ENCODE results near the gene UBE2I. TPM values are rescaled to one million over a fixed set of nuclear protein-coding genes. Genes with fewer than 3 reads are reported as not detected.

Gene UBE2I
- total RNA-seq, 1 donor, result 49.2 TPM

DNA sequence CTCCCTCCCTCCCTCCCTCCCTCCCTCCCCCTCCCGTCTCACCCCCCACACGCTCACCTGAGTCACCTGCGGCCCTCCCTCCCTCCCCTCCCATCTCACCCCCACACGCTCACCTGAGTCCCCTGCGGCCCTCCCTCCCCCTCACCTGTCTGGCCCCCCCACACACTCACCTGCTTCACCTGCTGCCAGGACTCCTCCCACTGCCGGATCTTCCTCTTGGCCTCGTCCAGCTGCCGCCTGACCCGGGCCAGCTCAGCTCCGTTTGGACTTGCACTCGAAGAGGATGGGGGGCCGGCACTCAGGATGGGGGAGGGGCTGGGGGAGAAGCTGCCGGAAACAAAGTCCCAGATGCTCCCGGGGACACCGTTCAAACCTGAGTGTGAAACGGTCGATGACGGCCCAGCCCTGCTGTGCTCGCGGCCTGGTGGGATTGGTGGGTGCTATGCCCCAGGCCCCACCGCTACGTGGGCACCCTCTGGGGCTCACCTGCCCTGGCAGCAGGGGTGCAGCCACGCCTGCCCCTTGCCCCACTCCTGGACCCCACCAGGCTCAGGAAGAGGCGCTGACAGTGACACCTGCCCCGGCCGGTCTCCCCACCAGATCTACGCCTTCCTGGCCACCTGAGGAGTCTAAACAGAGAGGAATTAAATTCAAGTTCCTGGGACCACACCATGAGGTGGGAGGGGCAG is 58.2 kb downstream of the UBE2I start:
- TF ChIP-seq, protein P1, sequence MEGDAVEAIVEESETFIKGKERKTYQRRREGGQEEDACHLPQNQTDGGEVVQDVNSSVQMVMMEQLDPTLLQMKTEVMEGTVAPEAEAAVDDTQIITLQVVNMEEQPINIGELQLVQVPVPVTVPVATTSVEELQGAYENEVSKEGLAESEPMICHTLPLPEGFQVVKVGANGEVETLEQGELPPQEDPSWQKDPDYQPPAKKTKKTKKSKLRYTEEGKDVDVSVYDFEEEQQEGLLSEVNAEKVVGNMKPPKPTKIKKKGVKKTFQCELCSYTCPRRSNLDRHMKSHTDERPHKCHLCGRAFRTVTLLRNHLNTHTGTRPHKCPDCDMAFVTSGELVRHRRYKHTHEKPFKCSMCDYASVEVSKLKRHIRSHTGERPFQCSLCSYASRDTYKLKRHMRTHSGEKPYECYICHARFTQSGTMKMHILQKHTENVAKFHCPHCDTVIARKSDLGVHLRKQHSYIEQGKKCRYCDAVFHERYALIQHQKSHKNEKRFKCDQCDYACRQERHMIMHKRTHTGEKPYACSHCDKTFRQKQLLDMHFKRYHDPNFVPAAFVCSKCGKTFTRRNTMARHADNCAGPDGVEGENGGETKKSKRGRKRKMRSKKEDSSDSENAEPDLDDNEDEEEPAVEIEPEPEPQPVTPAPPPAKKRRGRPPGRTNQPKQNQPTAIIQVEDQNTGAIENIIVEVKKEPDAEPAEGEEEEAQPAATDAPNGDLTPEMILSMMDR (IDR thresholded peaks at IDR 0.05; ENCODE audit: extremely low read depth, low read depth, low read length), result no peak
- DNase-seq (ENCODE audit: insufficient read length, low spot score, missing footprints), result no peak
- peaks cover 33% of the 10 kb centered on the region for H3K36me3 ChIP-seq (ENCODE audit: insufficient read depth, low read length)
- peaks cover 5% of the 10 kb centered on the region for H3K79me2 ChIP-seq (ENCODE audit: insufficient read depth, low read length)
- no peak overlapping the region for H3K27ac ChIP-seq (ENCODE audit: low read depth, low read length)
- H3K9me3 ChIP-seq (ENCODE audit: low read depth, low read length), result no peaks in the 10 kb centered on the region
- no peak overlapping the region for H2AFZ ChIP-seq (ENCODE audit: low read length)
- no peaks in the 10 kb centered on the region for H3K4me1 ChIP-seq (ENCODE audit: insufficient read depth, low read length)
- no peak overlapping the region for H3K4me2 ChIP-seq (ENCODE audit: insufficient read depth, low read length)
- H3K27me3 ChIP-seq (ENCODE audit: insufficient read depth, low read length), result no peaks in the 10 kb centered on the region
- H3K4me3 ChIP-seq (ENCODE audit: insufficient read depth, low read length), result no peak overlapping the region
- peaks cover 12% of the 10 kb centered on the region for H4K20me1 ChIP-seq (ENCODE audit: insufficient read depth, low read length)

DNA sequence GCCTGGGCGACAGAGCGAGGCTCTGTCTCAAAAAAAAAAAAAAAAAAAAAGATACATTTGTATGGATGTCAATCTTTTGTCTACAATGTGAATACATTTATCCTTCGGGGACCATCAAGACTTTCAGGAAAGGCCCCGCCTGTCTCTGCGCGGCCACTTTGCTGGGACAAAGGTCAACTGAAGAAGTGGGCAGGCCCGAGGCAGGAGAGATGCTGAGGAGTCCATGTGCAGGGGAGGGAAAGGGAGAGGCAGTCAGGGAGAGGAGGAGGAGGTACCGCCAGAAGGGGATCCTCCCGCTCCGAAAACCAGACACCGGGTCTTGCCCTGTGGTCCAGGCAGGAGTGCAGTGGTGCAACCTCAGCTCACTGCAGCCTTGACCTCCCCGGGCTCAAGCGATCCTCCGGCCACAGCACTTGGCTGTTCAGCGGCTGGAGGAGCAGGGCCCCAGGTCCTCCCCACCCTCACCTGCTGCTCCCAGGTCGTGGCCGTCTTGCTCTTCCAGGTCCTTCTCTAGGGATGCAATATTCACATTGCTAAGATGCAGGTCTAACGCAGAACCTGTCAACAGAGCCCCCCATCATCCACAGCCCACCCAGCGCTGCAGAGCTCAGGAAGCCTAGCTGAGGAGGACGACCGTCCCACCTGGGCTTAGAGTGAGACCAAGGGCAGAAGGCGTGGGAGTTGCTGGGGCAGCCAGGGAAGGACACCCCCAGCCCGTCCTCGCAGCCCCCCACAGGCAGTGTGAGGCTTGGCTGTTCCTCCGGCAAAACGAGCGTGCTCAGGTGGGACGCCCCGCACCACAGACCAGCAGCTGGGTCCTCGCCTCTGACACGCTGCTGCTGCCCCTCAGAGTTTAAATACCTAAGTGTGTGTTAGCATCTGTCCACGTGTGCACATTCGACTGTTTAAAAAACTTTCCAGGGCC is 61.9 kb downstream of the UBE2I start:
- no peak overlapping the region for H3K4me3 ChIP-seq (ENCODE audit: insufficient read depth, low read length)
- H3K9me3 ChIP-seq (ENCODE audit: low read depth, low read length), result no peaks in the 10 kb centered on the region
- H4K20me1 ChIP-seq (ENCODE audit: insufficient read depth, low read length), result no peaks in the 10 kb centered on the region
- no peak overlapping the region for H2AFZ ChIP-seq (ENCODE audit: low read length)
- H3K79me2 ChIP-seq (ENCODE audit: insufficient read depth, low read length), result no peaks in the 10 kb centered on the region
- no peaks in the 10 kb centered on the region for H3K27me3 ChIP-seq (ENCODE audit: insufficient read depth, low read length)
- H3K27ac ChIP-seq (ENCODE audit: low read depth, low read length), result no peak overlapping the region
- H3K4me1 ChIP-seq (ENCODE audit: insufficient read depth, low read length), result no peaks in the 10 kb centered on the region
- H3K4me2 ChIP-seq (ENCODE audit: insufficient read depth, low read length), result no peak overlapping the region
- TF ChIP-seq, protein P1 (IDR thresholded peaks at IDR 0.05; ENCODE audit: extremely low read depth, low read depth, low read length), result no peak
- no peak for DNase-seq (ENCODE audit: insufficient read length, low spot score, missing footprints)
- peaks cover 5% of the 10 kb centered on the region for H3K36me3 ChIP-seq (ENCODE audit: insufficient read depth, low read length)

DNA sequence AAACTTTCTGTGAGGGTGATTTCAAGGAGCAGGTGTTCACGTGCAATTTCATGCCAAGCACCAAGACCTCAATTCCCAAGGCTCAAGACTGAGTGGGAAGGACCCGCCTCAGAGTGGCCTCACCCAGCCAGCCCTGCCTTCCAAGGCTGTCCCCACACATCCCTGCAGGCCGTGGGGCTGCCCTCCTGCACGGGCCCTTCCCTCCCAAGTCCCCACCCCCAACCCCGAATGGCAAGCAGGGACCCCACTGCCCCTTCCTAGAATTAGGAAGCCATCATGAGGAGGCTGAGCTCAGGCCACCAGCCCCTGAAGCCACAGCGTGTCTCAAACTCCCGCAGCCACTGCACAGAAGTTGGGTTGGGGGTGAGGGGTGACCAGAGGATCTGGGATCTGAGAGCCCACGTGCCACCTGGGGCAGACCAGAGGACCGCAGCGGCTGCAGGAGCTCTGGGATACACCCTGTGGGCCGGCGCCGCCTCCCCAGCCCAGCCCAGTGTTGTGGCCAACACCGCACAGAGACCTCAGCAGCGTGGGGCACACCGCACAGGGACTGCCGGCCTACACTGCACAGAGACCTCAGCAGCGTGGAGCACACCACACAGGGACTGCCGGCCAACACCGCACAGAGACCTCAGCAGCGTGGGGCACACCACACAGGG is 63.0 kb downstream of the UBE2I start:
- Histone ChIP-seq H4K20me1 (ENCODE audit: insufficient read depth, low read length) (no peaks in the 10 kb centered on the region), H3K36me3 (ENCODE audit: insufficient read depth, low read length) (peaks cover 5% of the 10 kb centered on the region), H3K27me3 (ENCODE audit: insufficient read depth, low read length) (no peaks in the 10 kb centered on the region), H3K4me1 (ENCODE audit: insufficient read depth, low read length) (no peaks in the 10 kb centered on the region), H3K4me2 (ENCODE audit: insufficient read depth, low read length) (no peak overlapping the region), H3K27ac (ENCODE audit: low read depth, low read length) (no peak overlapping the region), H3K79me2 (ENCODE audit: insufficient read depth, low read length) (no peaks in the 10 kb centered on the region), H3K4me3 (ENCODE audit: insufficient read depth, low read length) (no peak overlapping the region), H3K9me3 (ENCODE audit: low read depth, low read length) (no peaks in the 10 kb centered on the region), H2AFZ (ENCODE audit: low read length) (no peak overlapping the region)
- TF ChIP-seq, protein P1 (IDR thresholded peaks at IDR 0.05; ENCODE audit: extremely low read depth, low read depth, low read length), result no peak
- DNase-seq (ENCODE audit: insufficient read length, low spot score, missing footprints), result no peak
